DND-41 (cell line): ENCODE results near the gene SLC27A4.

Experiments used
- CTCF ChIP-seq: IDR thresholded peaks from 2 replicates; pipeline ENCODE4 v1.5.1; 2012; ENCODE audit warnings: borderline replicate concordance, low read length, moderate library complexity, mild to moderate bottlenecking; ENCODE audit not compliant: poor library complexity, severe bottlenecking; ENCODE audit errors: extremely low read depth
- EZH2 ChIP-seq: IDR thresholded peaks from 3 replicates; pipeline ENCODE4 v1.6.1; 2012; ENCODE audit warnings: borderline replicate concordance, low read depth, mild to moderate bottlenecking, moderate library complexity, low read length, inconsistent platforms; ENCODE audit not compliant: severe bottlenecking

- TF ChIP-seq CTCF: no peak
- TF ChIP-seq EZH2: no peak
These were observed 17.8 kb downstream of the SLC27A4 start for GRCh38 chr9:128358090-128358489.
